Heart left ventricle (tissue), 16 donors: ENCODE measurements around the gene CDH26. TPM values are rescaled to one million over a fixed set of nuclear protein-coding genes. Genes with fewer than 3 reads are reported as not detected.

ENCODE experiments used
- ATAC-seq, 4 donors: fragments of 200-7000 bp; cut with Tn5 transposase; one replicate each; pipeline ENCODE4 v1.9.1; 2020 to 2022; ENCODE audit warnings: moderate library complexity in 4 of 4, mild to moderate bottlenecking in 3 of 4, moderate number of reproducible peaks in 1 of 4
- DNase-seq, 5 donors: peaks; one replicate each; pipeline ENCODE4 v3.0.0-alpha.2; 2020
- H3K27ac ChIP-seq, 12 donors: fragments of 200-600 bp; sonication (generic) in 4 of 12; one replicate each; pipeline versions ENCODE4 v1.5.0 to v1.8.0; 2016 to 2022; ENCODE audit warnings: mild to moderate bottlenecking in 2 of 12
- H3K27me3 ChIP-seq, 9 donors: fragments of 200-600 bp; sonication (generic) in 2 of 9; one replicate each; pipeline versions ENCODE4 v1.5.1 to v1.8.0; 2016 to 2022; ENCODE audit warnings: mild to moderate bottlenecking in 3 of 9
- H3K36me3 ChIP-seq, 9 donors: fragments of 200-600 bp; sonication (generic) in 2 of 9; one replicate each; pipeline versions ENCODE4 v1.5.0 to v1.8.0; 2018 to 2022; ENCODE audit warnings: mild to moderate bottlenecking in 2 of 9
- H3K4me1 ChIP-seq, 12 donors: fragments of 200-600 bp; sonication (generic) in 4 of 12; one replicate each; pipeline versions ENCODE4 v1.5.0 to v1.8.0; 2016 to 2022; ENCODE audit warnings: mild to moderate bottlenecking in 3 of 12
- H3K4me3 ChIP-seq, 12 donors: fragments of 200-600 bp; sonication (generic) in 4 of 12; one replicate each; pipeline versions ENCODE4 v1.5.0 to v1.8.0; 2017 to 2022; ENCODE audit warnings: mild to moderate bottlenecking in 9 of 12, moderate library complexity in 4 of 12
- H3K9me3 ChIP-seq, 12 donors: fragments of 200-600 bp; sonication (generic) in 4 of 12; one replicate each; pipeline versions ENCODE4 v1.5.0 to v1.8.0; 2016 to 2022; ENCODE audit warnings: mild to moderate bottlenecking in 1 of 12
- POLR2A ChIP-seq, 2 donors: fragments of 450-650 bp; IDR thresholded peaks; one replicate each; pipeline ENCODE4 v1.6.1; 2017; ENCODE audit warnings: antibody characterized with exemption in 2 of 2, mild to moderate bottlenecking in 2 of 2, moderate library complexity in 2 of 2
- whole genome bisulfite sequencing, 4 donors: extraction: QIAGEN DNeasy Blood & Tissue Kit in 2 of 4; methylation state at CpG; one replicate each; pipeline versions ENCODE4 v1.1.5 to v1.1.7; 2013 to 2018; 5-methylcytosine and 5-hydroxymethylcytosine counted together
- intact Hi-C, 10 donors: fragments of 100-400 bp; cut with DNase I; formaldehyde crosslinking; loops; one replicate each; pipeline versions ENCODE4 v1.11.1 to v1.14.2; 2022
- polyA plus RNA-seq, 2 donors: library from polyadenylated mRNA; stranded (reverse); fragments of 200-250 nt; gene quantifications; one replicate each; pipeline ENCODE4 v1.2.3, GENCODE V29; 2013
- total RNA-seq, 9 donors: library from RNA; depleted of rRNA in 2 of 9; stranded (reverse); fragments of >200 nt in 2 of 9; fragmentation: NEBNext Ultra II Directional in 3 of 9; extraction: Animal tissue kit (Norgen Biotek cat#: 25700) in 3 of 9; gene quantifications; one replicate each; pipeline versions ENCODE4 v1.1.0 to v1.2.4, GENCODE V29; 2016 to 2023
- TF ChIP-seq, protein P1 (sequence below), 12 donors: fragments of 200-600 bp; sonication (generic) in 4 of 12; IDR thresholded peaks; one replicate each; pipeline versions ENCODE4 v1.5.0 to v1.8.0; 2018 to 2022; ENCODE audit warnings: antibody characterized with exemption in 12 of 12, mild to moderate bottlenecking in 5 of 12
- donor health status: ischemic (EF 13 %, LVEDD 7.1; RV severe dilation, severe dysfunction).
- donor health status: healthy with polysubstance abuse.
- donor health status: DM: no; HTN: yes; CAD: no.
- donor health status: DM: no; HTN: no; CAD: no.
- donor health status: ischemic (EF 25% LVEDD 6.9; RV normal size, moderate dysfunction).
- donor health status: ischemic (EF 25% LVEDD 5.7; RV mildly dilated, moderate dysfunction).
- donor health status: healthy.
- donor health status: DM: yes; HTN: yes; CAD: no.
- donor health status: ischemic (EF 35%, LVEDD 5.7; RV mildly dilated, moderate dysfunction).
- donor health status: nonischemic (EF 11% LVEDD 7.7; RV severe dilation, severe dysfunction).
- donor health status: DM: yes; HTN: yes; CAD: no.
- donor health status: PGD.
- donor health status: ischemic (EF 29% LVEDD 5.4; RV normal size, mild dysfunction).
- donor health status: nonischemic (EF 23%, LVEDD 6.1; RV moderate dilation, normal function).

Gene CDH26
- total and polyA plus RNA-seq, 11 donors, result 0.30 to 2.0 (median 0.98) TPM

GRCh38 chr20:59993736-59994430, 35.7 kb downstream of the CDH26 start:
- Histone ChIP-seq H3K4me3 (peak overlapping the region in 4 of 12 donors; percentile 9 to 34 (median 27)), H3K27ac (peak overlapping the region in 1 of 12 donors; percentile 23), H3K27me3 (no peaks in the 10 kb centered on the region), H3K4me1 (peaks cover 0 to 20% (median 7%) of the 10 kb centered on the region in 12 donors), H3K36me3 (no peaks in the 10 kb centered on the region), H3K9me3 (no peaks in the 10 kb centered on the region)
- intact Hi-C loops, result no loop called here
- 41 to 49% (median 45%) methylated on average over 18 of the region's 18 CpGs for WGBS, 4 donors
- DNase-seq, result no peak
- TF ChIP-seq POLR2A (IDR thresholded peaks at IDR 0.05), result no peak
- TF ChIP-seq, protein P1, sequence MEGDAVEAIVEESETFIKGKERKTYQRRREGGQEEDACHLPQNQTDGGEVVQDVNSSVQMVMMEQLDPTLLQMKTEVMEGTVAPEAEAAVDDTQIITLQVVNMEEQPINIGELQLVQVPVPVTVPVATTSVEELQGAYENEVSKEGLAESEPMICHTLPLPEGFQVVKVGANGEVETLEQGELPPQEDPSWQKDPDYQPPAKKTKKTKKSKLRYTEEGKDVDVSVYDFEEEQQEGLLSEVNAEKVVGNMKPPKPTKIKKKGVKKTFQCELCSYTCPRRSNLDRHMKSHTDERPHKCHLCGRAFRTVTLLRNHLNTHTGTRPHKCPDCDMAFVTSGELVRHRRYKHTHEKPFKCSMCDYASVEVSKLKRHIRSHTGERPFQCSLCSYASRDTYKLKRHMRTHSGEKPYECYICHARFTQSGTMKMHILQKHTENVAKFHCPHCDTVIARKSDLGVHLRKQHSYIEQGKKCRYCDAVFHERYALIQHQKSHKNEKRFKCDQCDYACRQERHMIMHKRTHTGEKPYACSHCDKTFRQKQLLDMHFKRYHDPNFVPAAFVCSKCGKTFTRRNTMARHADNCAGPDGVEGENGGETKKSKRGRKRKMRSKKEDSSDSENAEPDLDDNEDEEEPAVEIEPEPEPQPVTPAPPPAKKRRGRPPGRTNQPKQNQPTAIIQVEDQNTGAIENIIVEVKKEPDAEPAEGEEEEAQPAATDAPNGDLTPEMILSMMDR (IDR thresholded peaks at IDR 0.05), result no peak
- peak in 1 of 4 donors; percentile 54 for ATAC-seq

DNA sequence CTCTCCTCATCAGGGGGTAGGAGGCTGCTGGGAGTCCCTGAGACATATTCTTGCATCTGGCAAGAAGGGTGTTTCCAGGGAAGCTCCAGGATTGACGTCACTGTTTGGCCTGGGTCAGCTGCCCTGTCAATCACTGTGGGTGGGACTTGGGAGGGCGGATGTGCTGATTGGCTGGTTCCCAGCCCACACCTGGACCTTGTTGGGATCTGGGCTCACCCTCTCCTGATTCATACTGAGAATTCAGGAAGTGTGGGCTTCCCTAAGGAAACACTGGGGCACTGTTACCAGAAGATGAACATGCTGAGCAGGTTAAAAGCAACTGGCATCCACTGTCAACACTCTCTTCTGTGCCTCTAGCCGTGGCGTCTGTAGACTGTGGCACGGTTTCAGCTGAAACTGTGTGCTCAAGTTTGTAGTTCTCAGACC, 36.5 kb downstream of the CDH26 start:
- Histone ChIP-seq H3K36me3 (no peaks in the 10 kb centered on the region), H3K27me3 (no peaks in the 10 kb centered on the region), H3K4me1 (peaks cover 0 to 20% (median 7%) of the 10 kb centered on the region in 12 donors), H3K27ac (no peak overlapping the region), H3K4me3 (peak overlapping the region in 2 of 12 donors; percentile 28 to 34), H3K9me3 (no peaks in the 10 kb centered on the region)
- DNase-seq (peak in 4 of 5 donors; percentile 27 to 66 (median 43)), ATAC-seq (peak; percentile 22 to 84 (median 72))
- TF ChIP-seq, protein P1 (IDR thresholded peaks at IDR 0.05), result no peak
- no peak for TF ChIP-seq POLR2A (IDR thresholded peaks at IDR 0.05)
- intact Hi-C loops, result loop anchor here in 1 of 10 donors (5.0 kb wide), 1 partner anchor 43 kb away; no protein-coding TSS in a partner anchor
- WGBS, 4 donors, result 21 to 48% (median 35%) methylated on average over 5 of the region's 5 CpGs

DNA sequence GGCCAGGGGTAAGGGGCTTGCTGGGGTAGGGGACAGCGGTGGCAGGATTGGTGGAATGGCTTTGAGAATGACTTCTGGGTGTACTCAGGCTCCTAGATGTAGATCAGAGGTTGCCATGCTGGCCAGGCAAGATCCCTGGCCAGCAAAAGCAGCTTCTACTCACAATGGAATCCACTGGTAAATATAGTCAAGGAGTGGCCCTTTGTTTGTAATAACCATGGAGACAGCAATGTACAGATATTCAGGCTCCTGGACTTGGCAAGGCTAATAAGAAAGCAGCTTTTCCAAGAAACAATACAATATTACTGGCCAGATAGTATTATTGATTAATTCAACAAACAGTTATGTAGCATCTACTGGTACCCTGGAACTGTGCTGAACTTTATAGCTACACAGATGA, 37.9 kb downstream of the CDH26 start:
- no peak for DNase-seq
- TF ChIP-seq, protein P1 (IDR thresholded peaks at IDR 0.05), result no peak
- no peak for TF ChIP-seq POLR2A (IDR thresholded peaks at IDR 0.05)
- peak in 2 of 4 donors; percentile 50 to 52 for ATAC-seq
- H3K4me1 ChIP-seq, result peaks cover 0 to 20% (median 7%) of the 10 kb centered on the region in 12 donors
- 95 to 100% (median 99%) methylated on average over 1 of the region's 1 CpG for WGBS, 4 donors
- H3K27ac ChIP-seq, result no peak overlapping the region
- intact Hi-C loops, result loop anchor here in 1 of 10 donors (5.0 kb wide), 1 partner anchor 41 kb away; no protein-coding TSS in a partner anchor
- no peaks in the 10 kb centered on the region for H3K9me3 ChIP-seq
- no peak overlapping the region for H3K4me3 ChIP-seq
- H3K36me3 ChIP-seq, result no peaks in the 10 kb centered on the region
- H3K27me3 ChIP-seq, result no peaks in the 10 kb centered on the region

- ATAC-seq (no peak), DNase-seq (no peak)
- no peaks in the 10 kb centered on the region for H3K27me3 ChIP-seq
- TF ChIP-seq POLR2A (IDR thresholded peaks at IDR 0.05), result no peak
- TF ChIP-seq, protein P1 (IDR thresholded peaks at IDR 0.05), result no peak
- no peaks in the 10 kb centered on the region for H3K9me3 ChIP-seq
- peaks cover 0 to 20% (median 7%) of the 10 kb centered on the region in 12 donors for H3K4me1 ChIP-seq
- H3K4me3 ChIP-seq, result no peak overlapping the region
- intact Hi-C loops, result loop anchor here in 1 of 10 donors (5.0 kb wide), 1 partner anchor 39 kb away; no protein-coding TSS in a partner anchor
- 85 to 94% (median 91%) methylated on average over 2 of the region's 2 CpGs for WGBS, 4 donors
- no peak overlapping the region for H3K27ac ChIP-seq
- H3K36me3 ChIP-seq, result no peaks in the 10 kb centered on the region
Measured at GRCh38 chr20:59997896-59998295, 39.7 kb downstream of the CDH26 start.
